ENCODE measurements around the gene RNGTT. TPM values are rescaled to one million over a fixed set of nuclear protein-coding genes. Genes with fewer than 3 reads are reported as not detected.

Gene RNGTT
- total RNA-seq, 1 experiment from 2014 or later: 19.4 TPM

DNA sequence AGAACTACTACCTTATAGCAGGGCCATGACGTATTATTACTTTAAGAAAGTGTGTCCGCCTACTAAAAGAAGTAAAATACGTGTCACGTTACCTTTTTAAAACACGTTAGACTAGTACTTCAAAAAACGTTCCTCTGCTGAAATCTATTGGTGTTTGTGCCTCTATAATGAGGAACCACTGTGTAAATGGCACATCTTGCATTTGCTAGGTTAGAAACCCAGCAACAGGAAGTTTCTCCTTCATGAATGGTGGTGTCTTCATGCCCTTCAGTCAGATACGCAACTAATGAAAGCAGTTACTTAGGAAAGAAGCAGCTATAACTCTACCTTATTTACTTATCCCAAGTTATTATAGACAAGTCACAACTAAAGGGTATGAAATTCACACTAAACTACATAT is 343.5 kb downstream of the RNGTT start:
- Mint-ChIP-seq H3K27me3 (ENCODE audit: unreplicated experiment) (no peaks in the 10 kb centered on the region), H3K9me3 (ENCODE audit: low read depth, unreplicated experiment) (no peaks in the 10 kb centered on the region), H3K4me3 (ENCODE audit: low read depth, unreplicated experiment) (no peak overlapping the region), H3K27ac (ENCODE audit: unreplicated experiment) (no peak overlapping the region), H3K36me3 (ENCODE audit: insufficient read depth, unreplicated experiment) (no peaks in the 10 kb centered on the region), H3K4me1 (ENCODE audit: low read depth, unreplicated experiment) (no peaks in the 10 kb centered on the region)
- intact Hi-C loops (cut with micrococcal nuclease; ENCODE audit: unreplicated experiment): no loop called here
- TF ChIP-seq, protein P1, sequence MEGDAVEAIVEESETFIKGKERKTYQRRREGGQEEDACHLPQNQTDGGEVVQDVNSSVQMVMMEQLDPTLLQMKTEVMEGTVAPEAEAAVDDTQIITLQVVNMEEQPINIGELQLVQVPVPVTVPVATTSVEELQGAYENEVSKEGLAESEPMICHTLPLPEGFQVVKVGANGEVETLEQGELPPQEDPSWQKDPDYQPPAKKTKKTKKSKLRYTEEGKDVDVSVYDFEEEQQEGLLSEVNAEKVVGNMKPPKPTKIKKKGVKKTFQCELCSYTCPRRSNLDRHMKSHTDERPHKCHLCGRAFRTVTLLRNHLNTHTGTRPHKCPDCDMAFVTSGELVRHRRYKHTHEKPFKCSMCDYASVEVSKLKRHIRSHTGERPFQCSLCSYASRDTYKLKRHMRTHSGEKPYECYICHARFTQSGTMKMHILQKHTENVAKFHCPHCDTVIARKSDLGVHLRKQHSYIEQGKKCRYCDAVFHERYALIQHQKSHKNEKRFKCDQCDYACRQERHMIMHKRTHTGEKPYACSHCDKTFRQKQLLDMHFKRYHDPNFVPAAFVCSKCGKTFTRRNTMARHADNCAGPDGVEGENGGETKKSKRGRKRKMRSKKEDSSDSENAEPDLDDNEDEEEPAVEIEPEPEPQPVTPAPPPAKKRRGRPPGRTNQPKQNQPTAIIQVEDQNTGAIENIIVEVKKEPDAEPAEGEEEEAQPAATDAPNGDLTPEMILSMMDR (IDR thresholded peaks at IDR 0.05; ENCODE audit: unreplicated experiment): no peak
- DNase-seq: no peak
- no TSS peak for BruUV-seq (replicated peaks)
- CTCF ChIA-PET: no interaction called here

DNA sequence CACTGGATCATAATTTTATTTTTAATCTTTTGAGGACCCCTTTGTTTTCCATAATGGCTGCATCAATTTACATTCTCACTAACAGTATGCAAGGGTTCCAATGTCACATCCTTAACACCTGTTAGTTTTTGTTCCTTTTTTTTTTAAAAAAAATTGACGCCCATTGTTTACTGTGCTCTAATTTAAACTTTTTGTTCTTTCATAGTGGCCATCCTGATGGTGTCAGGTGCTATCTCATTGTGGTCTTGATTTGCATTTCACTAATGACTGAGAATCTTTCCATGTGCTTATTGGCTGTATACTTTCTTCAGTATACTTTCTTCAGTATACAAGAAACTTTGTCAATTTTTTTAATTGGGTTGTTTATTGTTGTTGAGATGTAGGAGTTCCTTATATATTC is 347.0 kb downstream of the RNGTT start:
- H3K4me1 Mint-ChIP-seq (ENCODE audit: low read depth, unreplicated experiment): no peaks in the 10 kb centered on the region
- H3K4me3 Mint-ChIP-seq (ENCODE audit: low read depth, unreplicated experiment): no peak overlapping the region
- intact Hi-C loops (cut with micrococcal nuclease; ENCODE audit: unreplicated experiment): no loop called here
- H3K27ac Mint-ChIP-seq (ENCODE audit: unreplicated experiment): no peak overlapping the region
- BruUV-seq (replicated peaks): no TSS peak
- H3K9me3 Mint-ChIP-seq (ENCODE audit: low read depth, unreplicated experiment): no peaks in the 10 kb centered on the region
- CTCF ChIA-PET: no interaction called here
- no peaks in the 10 kb centered on the region for H3K27me3 Mint-ChIP-seq (ENCODE audit: unreplicated experiment)
- peaks cover 5% of the 10 kb centered on the region for H3K36me3 Mint-ChIP-seq (ENCODE audit: insufficient read depth, unreplicated experiment)
- no peak for DNase-seq
- TF ChIP-seq, protein P1 (IDR thresholded peaks at IDR 0.05; ENCODE audit: unreplicated experiment): no peak

DNA sequence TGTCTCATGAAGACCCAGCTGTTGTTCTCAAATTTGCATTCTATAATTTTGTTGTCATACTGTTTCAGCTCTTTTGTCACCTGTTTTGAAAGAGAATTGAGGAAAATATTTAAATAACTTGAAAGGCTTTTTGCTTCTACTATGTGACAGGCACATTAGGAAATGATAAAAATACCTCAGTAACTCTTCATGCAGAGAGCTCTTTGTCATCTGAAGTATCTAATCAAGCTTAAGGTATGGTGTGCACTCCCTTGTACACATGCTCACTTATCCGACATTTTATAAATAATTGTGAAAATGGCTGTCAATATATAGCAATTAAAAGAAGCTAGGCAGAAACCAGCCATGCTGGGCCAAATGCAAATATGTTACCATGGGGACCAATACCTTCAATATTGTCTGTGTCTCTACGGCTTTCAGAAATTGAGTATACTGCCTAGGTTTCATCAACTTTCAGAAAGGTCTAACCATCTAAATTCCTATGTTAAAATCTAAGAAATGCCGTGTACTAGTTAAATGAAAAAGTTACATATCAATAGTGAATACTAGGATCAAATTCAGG is 349.0 kb downstream of the RNGTT start:
- Mint-ChIP-seq H3K9me3 (ENCODE audit: low read depth, unreplicated experiment) (no peaks in the 10 kb centered on the region), H3K4me3 (ENCODE audit: low read depth, unreplicated experiment) (no peak overlapping the region), H3K4me1 (ENCODE audit: low read depth, unreplicated experiment) (no peaks in the 10 kb centered on the region), H3K27ac (ENCODE audit: unreplicated experiment) (no peak overlapping the region), H3K36me3 (ENCODE audit: insufficient read depth, unreplicated experiment) (peaks cover 5% of the 10 kb centered on the region), H3K27me3 (ENCODE audit: unreplicated experiment) (no peaks in the 10 kb centered on the region)
- CTCF ChIA-PET: no interaction called here
- intact Hi-C loops (cut with micrococcal nuclease; ENCODE audit: unreplicated experiment): no loop called here
- no TSS peak for BruUV-seq (replicated peaks)
- no peak for DNase-seq
- TF ChIP-seq, protein P1 (IDR thresholded peaks at IDR 0.05; ENCODE audit: unreplicated experiment): no peak

DNA sequence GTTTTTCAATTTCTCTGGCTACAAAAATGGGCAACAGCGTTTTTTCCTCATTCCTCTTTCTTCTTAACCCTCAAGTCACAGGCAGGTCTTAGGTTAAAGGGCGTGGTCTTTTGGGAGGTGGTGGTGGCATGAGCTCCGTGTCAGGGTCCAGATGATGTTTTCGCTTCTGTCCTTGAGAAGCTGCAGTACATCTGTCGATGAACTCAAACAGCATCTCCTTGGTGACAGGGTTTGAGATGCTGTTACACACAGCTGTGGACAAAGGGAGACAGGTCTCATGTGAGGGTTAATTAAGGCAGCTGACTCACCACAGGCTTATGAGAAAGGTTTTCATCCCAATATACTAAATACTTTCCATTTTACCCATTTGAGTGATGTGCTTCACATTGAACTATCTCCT is 350.8 kb downstream of the RNGTT start:
- Mint-ChIP-seq H3K9me3 (ENCODE audit: low read depth, unreplicated experiment) (no peaks in the 10 kb centered on the region), H3K4me3 (ENCODE audit: low read depth, unreplicated experiment) (no peak overlapping the region), H3K4me1 (ENCODE audit: low read depth, unreplicated experiment) (no peaks in the 10 kb centered on the region), H3K36me3 (ENCODE audit: insufficient read depth, unreplicated experiment) (peaks cover 5% of the 10 kb centered on the region), H3K27me3 (ENCODE audit: unreplicated experiment) (no peaks in the 10 kb centered on the region), H3K27ac (ENCODE audit: unreplicated experiment) (no peak overlapping the region)
- CTCF ChIA-PET: interaction anchor here (0.7 kb wide), 1 partner anchor 14 kb away, joined by 7 read pairs; no protein-coding TSS in a partner anchor
- BruUV-seq (replicated peaks): no TSS peak
- intact Hi-C loops (cut with micrococcal nuclease; ENCODE audit: unreplicated experiment): no loop called here
- DNase-seq: no peak
- TF ChIP-seq, protein P1 (IDR thresholded peaks at IDR 0.05; ENCODE audit: unreplicated experiment): no peak
